GM21576 (cell line): Measurements from ENCODE around the gene PLXNB1.

ENCODE experiments used
- ATAC-seq: cut with Tn5 transposase; IDR thresholded peaks from one replicate; pipeline ENCODE4 v1.9.1; 2021; ENCODE audit warnings: mild to moderate bottlenecking, moderate library complexity; ENCODE audit not compliant: unreplicated experiment

Gene PLXNB1

GRCh38 chr3:48433472-48434118 lies 3.7 kb upstream of the PLXNB1 start:
- ATAC-seq: no peak

- ATAC-seq: no peak
Observed at GRCh38 chr3:48432411-48433371, 2.8 kb upstream of the PLXNB1 start.

GRCh38 chr3:48431224-48432029 lies 1.5 kb upstream of the PLXNB1 start:
- ATAC-seq: no peak

- ATAC-seq: no peak
Observed at GRCh38 chr3:48430708-48431101, 819 bp upstream of the PLXNB1 start.

- ATAC-seq: no peak
Observed at GRCh38 chr3:48429317-48429959, 448 bp downstream of the PLXNB1 start.

GRCh38 chr3:48428572-48429316 lies 1.1 kb downstream of the PLXNB1 start:
- no peak for ATAC-seq

DNA sequence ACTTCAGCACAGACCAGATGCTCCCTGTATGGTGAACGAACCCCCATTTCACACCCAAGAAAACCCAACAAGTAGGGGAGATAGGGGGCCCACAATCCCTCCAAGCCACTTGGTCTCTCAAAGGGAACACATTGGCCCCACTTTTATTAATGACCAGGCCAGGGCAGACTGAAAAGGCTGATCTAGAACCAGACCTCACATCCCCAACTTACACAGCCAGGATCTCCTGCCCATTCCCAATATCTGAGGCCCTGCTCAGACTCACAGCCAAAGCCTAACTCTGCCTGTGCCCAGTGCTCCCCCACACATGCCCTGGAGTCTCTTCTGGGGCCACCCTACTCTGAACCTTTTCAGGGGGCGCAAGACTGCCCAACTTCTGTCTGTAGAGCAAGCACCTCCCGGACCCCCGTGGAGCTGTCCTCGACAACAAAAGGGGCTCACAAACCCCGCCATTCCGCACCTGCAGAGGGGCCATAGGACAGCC lies 1.8 kb downstream of the PLXNB1 start:
- no peak for ATAC-seq

DNA sequence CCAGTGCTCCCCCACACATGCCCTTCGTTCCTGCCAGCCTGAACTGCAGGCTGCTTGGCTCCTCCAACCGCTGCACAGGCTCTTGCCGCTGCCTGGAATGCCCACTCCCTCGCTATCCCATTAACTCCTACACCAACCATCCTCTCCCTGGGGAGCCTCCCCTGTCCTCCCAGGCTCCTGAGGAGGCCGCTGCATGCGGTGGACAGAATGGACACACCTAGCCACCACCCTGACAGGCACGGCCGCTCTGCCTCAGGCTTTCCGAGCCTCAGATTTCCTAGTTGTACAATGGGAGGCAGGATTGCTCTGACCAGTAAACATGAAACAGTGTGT lies 2.3 kb downstream of the PLXNB1 start:
- no peak for ATAC-seq

DNA sequence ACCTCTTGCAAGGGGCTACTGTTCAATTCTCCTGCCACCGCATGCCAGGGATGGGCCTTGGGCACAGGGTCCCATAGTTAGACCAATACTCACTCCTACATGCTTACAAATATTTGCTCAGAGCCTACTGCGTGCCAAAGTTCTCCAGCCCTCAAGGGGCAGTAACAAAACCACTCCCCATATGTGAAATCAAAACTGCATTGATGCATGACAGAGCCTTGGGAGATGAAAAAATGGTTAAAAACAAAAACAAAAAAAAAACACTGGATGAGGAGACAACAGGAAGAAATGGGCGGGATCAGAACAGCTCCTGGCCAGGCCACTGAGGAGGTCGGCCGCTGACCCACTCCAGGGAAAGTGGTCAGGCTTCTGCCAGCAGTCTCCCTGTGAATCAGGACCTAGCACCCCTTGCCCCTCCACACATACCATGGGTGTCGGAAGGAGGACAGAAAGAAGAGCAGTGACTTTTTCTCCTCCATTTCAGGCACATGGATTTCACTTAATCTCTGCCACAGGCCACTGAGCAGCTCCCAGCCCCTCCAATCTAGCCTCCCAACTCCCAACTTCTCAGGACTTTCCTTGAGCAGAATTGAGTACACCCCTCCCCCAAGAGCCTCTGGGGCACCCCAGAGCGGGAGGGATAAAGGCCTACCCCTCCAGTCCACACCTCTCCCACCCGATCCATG lies 2.8 kb downstream of the PLXNB1 start:
- ATAC-seq: no peak

- ATAC-seq: no peak
Observed at GRCh38 chr3:48426401-48426909, 3.4 kb downstream of the PLXNB1 start.

- no peak for ATAC-seq
Observed at GRCh38 chr3:48425281-48425812, 4.5 kb downstream of the PLXNB1 start.

DNA sequence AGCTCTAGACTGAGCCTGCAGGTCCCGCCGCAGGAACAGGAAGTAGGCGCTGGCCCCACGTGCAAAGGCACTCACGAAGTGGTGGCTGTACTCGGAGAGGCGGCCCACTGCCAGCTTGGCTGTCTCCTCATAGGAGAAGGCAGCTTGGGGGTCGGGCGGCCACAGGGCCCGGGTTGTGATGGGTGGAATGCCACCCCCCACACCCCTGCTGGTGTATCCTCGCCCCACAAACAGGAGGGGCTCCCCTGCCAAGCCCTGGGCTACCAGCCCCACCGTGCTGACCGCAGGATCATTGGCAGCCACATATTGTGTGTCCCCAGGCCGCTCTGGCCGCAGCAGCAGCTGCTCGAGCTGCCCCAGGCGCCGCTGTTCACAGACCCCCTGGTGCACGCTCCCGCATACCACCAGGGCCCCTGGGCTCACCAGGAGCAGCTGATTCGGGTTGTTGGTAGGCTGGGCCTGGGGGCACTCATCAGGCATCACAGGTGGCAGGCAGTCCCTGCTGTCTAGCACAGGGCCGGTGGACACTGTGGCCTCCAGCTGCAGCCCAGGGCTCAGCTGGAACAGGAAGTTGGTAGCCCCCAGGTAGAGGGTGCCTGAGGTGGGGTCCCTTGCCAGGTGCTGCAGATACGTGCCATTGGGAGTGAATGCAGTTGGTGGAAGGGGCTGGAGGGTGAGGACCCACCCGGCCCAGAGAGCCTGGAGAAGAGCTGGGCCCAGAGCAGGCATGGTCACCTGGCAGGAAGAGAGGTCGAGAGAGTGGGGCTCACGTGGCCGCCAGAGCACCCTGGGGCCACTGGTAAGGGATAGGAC lies 5.8 kb downstream of the PLXNB1 start:
- no peak for ATAC-seq

DNA sequence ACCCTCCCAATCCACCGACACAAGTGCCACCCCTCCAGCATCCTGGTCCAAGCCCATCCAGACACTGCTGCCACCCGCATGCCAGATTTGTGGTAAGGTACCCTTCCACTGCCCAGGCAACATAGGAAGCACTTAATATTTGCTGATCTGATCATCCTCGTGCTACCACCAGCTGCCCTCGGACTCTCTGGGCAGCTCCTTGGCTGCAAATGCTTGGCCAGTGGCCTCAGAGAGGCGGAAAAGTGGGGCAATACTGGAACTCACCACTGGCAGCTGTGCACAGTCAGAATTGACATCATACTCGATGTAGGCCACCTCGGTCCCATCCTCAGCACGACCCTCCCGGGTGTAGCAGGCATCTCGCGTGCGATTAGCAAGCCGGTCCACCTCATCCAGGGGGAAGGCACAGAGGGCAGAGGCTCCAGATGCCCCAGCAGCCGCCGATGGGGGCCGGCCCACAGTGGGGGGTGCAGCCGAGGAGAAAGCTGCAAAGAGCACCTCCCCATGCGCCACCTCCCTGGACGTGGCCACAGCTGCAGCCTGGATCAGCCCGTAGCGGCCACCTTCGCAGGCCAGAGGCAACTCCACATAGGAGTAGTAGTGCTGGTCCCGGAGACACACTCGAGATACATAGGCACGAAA lies 6.5 kb downstream of the PLXNB1 start:
- ATAC-seq: no peak

GRCh38 chr3:48422681-48423080 lies 7.2 kb downstream of the PLXNB1 start:
- no peak for ATAC-seq

DNA sequence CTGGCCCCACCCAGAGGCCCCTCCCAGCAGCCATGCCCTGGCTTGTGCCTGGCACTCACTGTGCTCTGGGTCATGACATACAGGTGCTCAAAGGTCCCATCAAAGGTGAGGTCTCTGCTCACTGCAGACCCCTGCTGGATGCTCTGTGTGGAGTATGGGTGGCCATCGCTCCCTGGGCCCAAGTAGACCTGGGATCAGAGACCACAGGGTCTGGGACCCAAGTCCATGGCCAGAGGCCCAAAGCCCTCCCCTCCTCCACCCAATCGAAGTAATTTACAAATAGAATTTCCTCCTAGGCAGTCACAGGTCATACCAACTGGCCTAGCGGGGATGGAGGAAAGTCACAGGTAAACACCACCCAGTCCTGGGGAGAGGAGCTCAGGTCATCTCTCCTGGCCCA lies 7.6 kb downstream of the PLXNB1 start:
- ATAC-seq: no peak

- ATAC-seq: no peak
Observed at GRCh38 chr3:48420561-48420960, 9.3 kb downstream of the PLXNB1 start.

DNA sequence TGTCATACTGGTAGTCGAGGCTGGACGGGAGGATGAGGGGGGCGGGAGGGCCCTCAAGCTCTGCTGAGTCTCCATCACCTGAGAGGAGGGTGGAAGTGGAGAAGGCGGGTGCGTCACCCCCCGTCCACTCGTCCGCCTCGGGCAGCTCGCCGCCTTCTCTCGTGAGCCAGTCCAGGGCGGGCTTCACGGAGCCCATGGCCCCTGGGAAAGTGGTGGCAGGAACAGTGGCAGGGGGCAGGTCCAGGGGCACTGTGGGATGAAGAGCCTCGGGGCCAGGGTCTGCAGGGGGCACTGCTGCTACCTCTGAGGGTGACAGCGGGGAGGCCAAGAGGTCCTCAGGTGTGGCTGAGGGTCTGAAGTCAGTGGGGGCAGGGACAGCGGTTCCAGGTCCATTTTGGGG lies 10.3 kb downstream of the PLXNB1 start:
- no peak for ATAC-seq

GRCh38 chr3:48419149-48419548 lies 10.7 kb downstream of the PLXNB1 start:
- no peak for ATAC-seq
